ENCODE measurements around the gene CHEK1.

CHEK1 gene

GRCh38 chr11:125625630-125626287 lies 796 bp downstream of the CHEK1 start:
- peak; percentile 66 to 78 for DNase-seq (ENCODE audit: low read depth in 1 of 2, low spot score in 1 of 2)

- DNase-seq (ENCODE audit: low read depth in 1 of 2, low spot score in 1 of 2), result no peak
These were observed 1.5 kb downstream of the CHEK1 start for GRCh38 chr11:125626288-125626950.

GRCh38 chr11:125627236-125627910 lies 2.4 kb downstream of the CHEK1 start:
- no peak for DNase-seq (ENCODE audit: low read depth in 1 of 2, low spot score in 1 of 2)

- DNase-seq (ENCODE audit: low read depth in 1 of 2, low spot score in 1 of 2), result no peak
These were observed 12.9 kb downstream of the CHEK1 start for GRCh38 chr11:125637840-125638239.

GRCh38 chr11:125638315-125638714 lies 13.4 kb downstream of the CHEK1 start:
- DNase-seq (ENCODE audit: low read depth in 1 of 2, low spot score in 1 of 2), result no peak

- DNase-seq (ENCODE audit: low read depth in 1 of 2, low spot score in 1 of 2), result no peak
These were observed 20.9 kb downstream of the CHEK1 start for GRCh38 chr11:125645871-125646270.

- DNase-seq (ENCODE audit: low read depth in 1 of 2, low spot score in 1 of 2), result no peak
These were observed 24.7 kb downstream of the CHEK1 start for GRCh38 chr11:125649465-125650166.

- DNase-seq (ENCODE audit: low read depth in 1 of 2, low spot score in 1 of 2), result no peak
These were observed 37.7 kb downstream of the CHEK1 start for GRCh38 chr11:125662689-125663088.

GRCh38 chr11:125663910-125664309 lies 38.9 kb downstream of the CHEK1 start:
- DNase-seq (ENCODE audit: low read depth in 1 of 2, low spot score in 1 of 2), result no peak

- no peak for DNase-seq (ENCODE audit: low read depth in 1 of 2, low spot score in 1 of 2)
These were observed 42.2 kb downstream of the CHEK1 start for GRCh38 chr11:125667151-125667550.

- no peak for DNase-seq (ENCODE audit: low read depth in 1 of 2, low spot score in 1 of 2)
These were observed 45.2 kb downstream of the CHEK1 start for GRCh38 chr11:125670172-125670571.

GRCh38 chr11:125671561-125671960 lies 46.6 kb downstream of the CHEK1 start:
- no peak for DNase-seq (ENCODE audit: low read depth in 1 of 2, low spot score in 1 of 2)

- no peak for DNase-seq (ENCODE audit: low read depth in 1 of 2, low spot score in 1 of 2)
These were observed 49.2 kb downstream of the CHEK1 start for GRCh38 chr11:125674210-125674609.

GRCh38 chr11:125675196-125675595 lies 50.2 kb downstream of the CHEK1 start:
- no peak for DNase-seq (ENCODE audit: low read depth in 1 of 2, low spot score in 1 of 2)

- no peak for DNase-seq (ENCODE audit: low read depth in 1 of 2, low spot score in 1 of 2)
These were observed 54.4 kb downstream of the CHEK1 start for GRCh38 chr11:125679397-125679796.

GRCh38 chr11:125679837-125680236 lies 54.9 kb downstream of the CHEK1 start:
- no peak for DNase-seq (ENCODE audit: low read depth in 1 of 2, low spot score in 1 of 2)

GRCh38 chr11:125680747-125681146 lies 55.8 kb downstream of the CHEK1 start, which contains the start of gene ACRV1:
Gene ACRV1 (minus strand): TSS chr11:125680847. CDS start chr11:125680780, 67 bp downstream.
- no peak for DNase-seq (ENCODE audit: low read depth in 1 of 2, low spot score in 1 of 2)

GRCh38 chr11:125685228-125685627 lies 60.3 kb downstream of the CHEK1 start:
- no peak for DNase-seq (ENCODE audit: low read depth in 1 of 2, low spot score in 1 of 2)

- no peak for DNase-seq (ENCODE audit: low read depth in 1 of 2, low spot score in 1 of 2)
These were observed 63.1 kb downstream of the CHEK1 start for GRCh38 chr11:125688066-125688465.

- DNase-seq (ENCODE audit: low read depth in 1 of 2, low spot score in 1 of 2), result no peak
These were observed 63.7 kb downstream of the CHEK1 start for GRCh38 chr11:125688632-125689031.

- no peak for DNase-seq (ENCODE audit: low read depth in 1 of 2, low spot score in 1 of 2)
These were observed 64.4 kb downstream of the CHEK1 start for GRCh38 chr11:125689274-125689859.

Measured in stimulated activated CD4-positive, alpha-beta T cell treated with anti-CD3 and anti-CD28 coated beads, Interleukin-15, amount 100 ng/mL, for 1 hour (primary cell).